ENCODE results near the gene ACADSB.

DNA sequence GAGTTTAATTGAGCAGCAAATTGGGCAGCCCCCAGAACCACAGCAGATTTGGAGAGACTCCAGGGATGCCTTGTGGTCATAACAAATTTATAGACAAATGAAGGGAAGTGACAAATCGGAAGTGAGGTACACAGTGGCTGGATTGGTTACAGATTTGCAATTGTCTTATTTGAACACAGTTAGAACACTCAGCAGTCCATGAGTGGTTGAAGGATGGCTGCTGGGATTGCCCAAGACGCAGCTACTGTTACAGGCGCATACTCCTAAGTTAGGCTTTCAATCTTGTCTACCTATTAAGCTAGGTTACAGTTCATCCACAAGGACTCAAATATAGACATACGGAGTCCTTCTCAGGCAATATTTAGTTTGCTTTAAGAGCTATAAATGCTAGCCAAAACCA lies 7.4 kb downstream of the ACADSB start:
- TF ChIP-seq, protein P1, sequence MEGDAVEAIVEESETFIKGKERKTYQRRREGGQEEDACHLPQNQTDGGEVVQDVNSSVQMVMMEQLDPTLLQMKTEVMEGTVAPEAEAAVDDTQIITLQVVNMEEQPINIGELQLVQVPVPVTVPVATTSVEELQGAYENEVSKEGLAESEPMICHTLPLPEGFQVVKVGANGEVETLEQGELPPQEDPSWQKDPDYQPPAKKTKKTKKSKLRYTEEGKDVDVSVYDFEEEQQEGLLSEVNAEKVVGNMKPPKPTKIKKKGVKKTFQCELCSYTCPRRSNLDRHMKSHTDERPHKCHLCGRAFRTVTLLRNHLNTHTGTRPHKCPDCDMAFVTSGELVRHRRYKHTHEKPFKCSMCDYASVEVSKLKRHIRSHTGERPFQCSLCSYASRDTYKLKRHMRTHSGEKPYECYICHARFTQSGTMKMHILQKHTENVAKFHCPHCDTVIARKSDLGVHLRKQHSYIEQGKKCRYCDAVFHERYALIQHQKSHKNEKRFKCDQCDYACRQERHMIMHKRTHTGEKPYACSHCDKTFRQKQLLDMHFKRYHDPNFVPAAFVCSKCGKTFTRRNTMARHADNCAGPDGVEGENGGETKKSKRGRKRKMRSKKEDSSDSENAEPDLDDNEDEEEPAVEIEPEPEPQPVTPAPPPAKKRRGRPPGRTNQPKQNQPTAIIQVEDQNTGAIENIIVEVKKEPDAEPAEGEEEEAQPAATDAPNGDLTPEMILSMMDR (IDR thresholded peaks at IDR 0.05) = no peak
- no peak for TF ChIP-seq ZFX (IDR thresholded peaks at IDR 0.05; ENCODE audit: borderline replicate concordance)

Measured in 22Rv1 (cell line).